ENCODE results near the gene LRRC56.

LRRC56 gene

GRCh38 chr11:540583-541432 lies 3.5 kb downstream of the LRRC56 start:
- no peak for DNase-seq

- no peak for DNase-seq
These were observed 4.1 kb downstream of the LRRC56 start for GRCh38 chr11:541433-541885.

- no peak for DNase-seq
These were observed 7.5 kb downstream of the LRRC56 start for GRCh38 chr11:544817-545166.

GRCh38 chr11:545171-545570 lies 7.8 kb downstream of the LRRC56 start:
- no peak for DNase-seq

- DNase-seq: no peak
These were observed 11.6 kb downstream of the LRRC56 start for GRCh38 chr11:548700-549603.

- no peak for DNase-seq
These were observed 12.9 kb downstream of the LRRC56 start for GRCh38 chr11:550021-550745.

- no peak for DNase-seq
These were observed 13.4 kb downstream of the LRRC56 start for GRCh38 chr11:550746-551085.

GRCh38 chr11:551131-551530 lies 13.8 kb downstream of the LRRC56 start:
- DNase-seq: no peak

- no peak for DNase-seq
These were observed 14.3 kb downstream of the LRRC56 start for GRCh38 chr11:551596-551995.

GRCh38 chr11:553083-553987 lies 16.0 kb downstream of the LRRC56 start:
- DNase-seq: no peak

GRCh38 chr11:553988-554340 lies 16.6 kb downstream of the LRRC56 start:
- no peak for DNase-seq

GRCh38 chr11:554428-555226 lies 17.3 kb downstream of the LRRC56 start:
- peak; percentile 51 to 83 (median 68) for DNase-seq

- DNase-seq: no peak
These were observed 18.0 kb downstream of the LRRC56 start for GRCh38 chr11:555227-555779.

- DNase-seq: peak in 2 of 4 experiments; percentile 20 to 37
These were observed 18.7 kb downstream of the LRRC56 start for GRCh38 chr11:555780-556661.

GRCh38 chr11:556662-557256 lies 19.4 kb downstream of the LRRC56 start:
- no peak for DNase-seq

- no peak for DNase-seq
These were observed 20.2 kb downstream of the LRRC56 start for GRCh38 chr11:557328-558132.

- no peak for DNase-seq
These were observed 21.2 kb downstream of the LRRC56 start for GRCh38 chr11:558503-558902.

- DNase-seq: no peak
These were observed 21.8 kb downstream of the LRRC56 start for GRCh38 chr11:559020-559620.
